DND-41 (cell line): ENCODE data around the gene TGFB3.

ENCODE experiments used
- CTCF ChIP-seq: IDR thresholded peaks from 2 replicates; pipeline ENCODE4 v1.5.1; 2012; ENCODE audit warnings: borderline replicate concordance, low read length, moderate library complexity, mild to moderate bottlenecking; ENCODE audit not compliant: poor library complexity, severe bottlenecking; ENCODE audit errors: extremely low read depth
- EZH2 ChIP-seq: IDR thresholded peaks from 3 replicates; pipeline ENCODE4 v1.6.1; 2012; ENCODE audit warnings: borderline replicate concordance, low read depth, mild to moderate bottlenecking, moderate library complexity, low read length, inconsistent platforms; ENCODE audit not compliant: severe bottlenecking

GRCh38 chr14:75941030-75941429 lies 40.8 kb downstream of the TGFB3 start:
- no peak for TF ChIP-seq CTCF
- TF ChIP-seq EZH2: no peak
